NCI-H82 (cell line): ENCODE data around the gene HIVEP1.
A peak's percentile ranks its signal among the peaks of the same experiment; 100 is the strongest.
"Not testable (repeated sequence)": the region's sequence is repeated elsewhere in the genome, so short reads cannot be mapped to it uniquely, and the experiment has no call there.

Experiments used
- DNase-seq: peaks from one replicate; lab custom pipeline; 2025; lab: John Stamatoyannopoulos, UW

Gene HIVEP1

GRCh38 chr6:12118607-12119006 is 106.5 kb downstream of the HIVEP1 start:
- no peak for DNase-seq

GRCh38 chr6:12119085-12119588 is 107.0 kb downstream of the HIVEP1 start:
- DNase-seq: no peak

- DNase-seq: no peak
Measured at GRCh38 chr6:12125396-12125795, 113.3 kb downstream of the HIVEP1 start.

- DNase-seq: no peak
Measured at GRCh38 chr6:12126051-12126450, 113.9 kb downstream of the HIVEP1 start.

- DNase-seq: no peak
Measured at GRCh38 chr6:12129523-12129922, 117.4 kb downstream of the HIVEP1 start.

- DNase-seq: no peak
Measured at GRCh38 chr6:12132351-12133222, 120.5 kb downstream of the HIVEP1 start.

- DNase-seq: no peak
Measured at GRCh38 chr6:12134581-12134980, 122.5 kb downstream of the HIVEP1 start.

- DNase-seq: no peak
Measured at GRCh38 chr6:12134991-12135390, 122.9 kb downstream of the HIVEP1 start.

- no peak for DNase-seq
Measured at GRCh38 chr6:12136905-12137304, 124.8 kb downstream of the HIVEP1 start.

GRCh38 chr6:12137480-12137879 is 125.4 kb downstream of the HIVEP1 start:
- DNase-seq: no peak

- no peak for DNase-seq
Measured at GRCh38 chr6:12138381-12138780, 126.3 kb downstream of the HIVEP1 start.

- DNase-seq: no peak
Measured at GRCh38 chr6:12138936-12139335, 126.8 kb downstream of the HIVEP1 start.

GRCh38 chr6:12147557-12148316 is 135.6 kb downstream of the HIVEP1 start:
- DNase-seq: no peak

GRCh38 chr6:12148317-12148801 is 136.2 kb downstream of the HIVEP1 start:
- no peak for DNase-seq

- no peak for DNase-seq
Measured at GRCh38 chr6:12148841-12149240, 136.7 kb downstream of the HIVEP1 start.

GRCh38 chr6:12149944-12150510 is 137.9 kb downstream of the HIVEP1 start:
- DNase-seq: no peak

- DNase-seq: peak; percentile 50
Measured at GRCh38 chr6:12150812-12151432, 138.8 kb downstream of the HIVEP1 start.

GRCh38 chr6:12151433-12151820 is 139.3 kb downstream of the HIVEP1 start:
- DNase-seq: no peak

- DNase-seq: peak; percentile 9
Measured at GRCh38 chr6:12152023-12152970, 140.2 kb downstream of the HIVEP1 start.

GRCh38 chr6:12155769-12156168 is 143.7 kb downstream of the HIVEP1 start:
- DNase-seq: not testable (repeated sequence)
